Measurements from ENCODE around the gene FXYD3. TPM values are rescaled to one million over a fixed set of nuclear protein-coding genes. Genes with fewer than 3 reads are reported as not detected.

Gene FXYD3
- total RNA-seq, 1 experiment from 2014 or later = 36.7 TPM

DNA sequence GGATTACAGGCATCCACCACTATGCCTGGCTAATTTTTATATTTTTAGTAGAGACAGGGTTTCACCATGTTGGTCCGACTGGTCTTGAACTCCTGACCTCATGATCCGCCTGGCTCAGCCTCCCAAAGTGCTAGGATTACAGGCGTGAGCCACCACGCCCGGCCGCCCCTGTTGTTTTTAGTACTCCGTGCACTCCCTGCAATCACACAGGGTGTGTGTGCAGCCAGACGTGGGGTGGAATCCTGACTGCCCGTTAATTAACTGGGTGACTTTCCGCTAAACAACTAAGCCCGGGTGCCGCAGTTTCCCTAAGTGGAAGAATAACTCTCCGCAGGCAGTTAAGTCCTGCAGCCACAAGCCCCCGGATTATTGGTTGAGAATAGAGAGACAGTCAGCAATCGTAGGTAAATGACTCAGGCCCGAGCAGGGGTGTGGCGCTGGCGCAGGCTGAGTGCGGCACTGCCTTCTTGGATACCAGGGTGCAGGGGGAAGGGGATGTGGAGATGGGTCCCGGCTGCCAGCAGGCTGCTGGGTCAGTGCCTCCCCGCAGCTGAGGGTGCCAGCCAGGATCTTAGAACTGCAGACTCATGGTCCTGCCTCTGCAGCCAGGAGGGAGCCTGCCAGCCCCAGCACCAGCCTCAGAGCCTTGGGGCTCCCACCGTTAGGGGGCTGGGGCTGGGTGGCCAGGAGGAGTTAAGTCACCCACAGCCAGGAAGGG lies 6.1 kb upstream of the FXYD3 start:
- CTCF ChIA-PET = no interaction called here
- Histone ChIP-seq H3K36me3 (ENCODE audit: control insufficient read depth, insufficient read depth, low read length) (peaks cover 1% of the 10 kb centered on the region; the same call in 1 of the 2 replicates), H3K4me1 (peaks cover 4% of the 10 kb centered on the region; the same call in 1 of the 2 replicates), H3K4me3 (ENCODE audit: low read depth, low read length) (no peak overlapping the region), H3K27me3 (replicated peaks; ENCODE audit: control insufficient read depth, insufficient read depth, low read length) (no peaks in the 10 kb centered on the region), H3K9me3 (peaks cover 7% of the 10 kb centered on the region; the same call in 1 of the 2 replicates)
- Mint-ChIP-seq H3K27me3 (ENCODE audit: insufficient read depth, unreplicated experiment) (no peaks in the 10 kb centered on the region), H3K36me3 (ENCODE audit: insufficient read depth, unreplicated experiment) (no peaks in the 10 kb centered on the region), H3K4me3 (ENCODE audit: unreplicated experiment) (no peak overlapping the region), H3K4me1 (ENCODE audit: low read depth, unreplicated experiment) (no peaks in the 10 kb centered on the region), H3K9me3 (ENCODE audit: unreplicated experiment) (no peaks in the 10 kb centered on the region), H3K27ac (ENCODE audit: unreplicated experiment) (no peak overlapping the region)
- no peak for DNase-seq
- TF ChIP-seq CTCF (IDR thresholded peaks at IDR 0.05; ENCODE audit: insufficient read depth in 1 of 2, low read depth in 1 of 2, low read length in 1 of 2, severe bottlenecking in 1 of 2, unreplicated experiment in 1 of 2) = no peak
- intact Hi-C loops (cut with micrococcal nuclease; ENCODE audit: unreplicated experiment) = no loop called here
- POLR2A ChIA-PET = no interaction called here
- BruUV-seq (replicated peaks) = no TSS peak

- Mint-ChIP-seq H3K27ac (ENCODE audit: unreplicated experiment) (no peak overlapping the region), H3K36me3 (ENCODE audit: insufficient read depth, unreplicated experiment) (no peaks in the 10 kb centered on the region), H3K9me3 (ENCODE audit: unreplicated experiment) (no peaks in the 10 kb centered on the region), H3K4me1 (ENCODE audit: low read depth, unreplicated experiment) (peaks cover 6% of the 10 kb centered on the region), H3K4me3 (ENCODE audit: unreplicated experiment) (no peak overlapping the region), H3K27me3 (ENCODE audit: insufficient read depth, unreplicated experiment) (no peaks in the 10 kb centered on the region)
- ChIA-PET POLR2A (no interaction called here), CTCF (interaction anchor here (0.8 kb wide), 1 partner anchor 11 kb away, joined by 3 read pairs; no protein-coding TSS in a partner anchor)
- peaks cover 1% of the 10 kb centered on the region; the same call in 1 of the 2 replicates for H3K36me3 ChIP-seq (ENCODE audit: control insufficient read depth, insufficient read depth, low read length)
- H3K9me3 ChIP-seq = peaks cover 7% of the 10 kb centered on the region; the same call in 1 of the 2 replicates
- peaks cover 18% of the 10 kb centered on the region for H3K4me1 ChIP-seq
- intact Hi-C loops (cut with micrococcal nuclease; ENCODE audit: unreplicated experiment) = no loop called here
- H3K4me3 ChIP-seq (ENCODE audit: low read depth, low read length) = no peak overlapping the region
- no TSS peak for BruUV-seq (replicated peaks)
- no peak for DNase-seq
- no peaks in the 10 kb centered on the region for H3K27me3 ChIP-seq (replicated peaks; ENCODE audit: control insufficient read depth, insufficient read depth, low read length)
- no peak for TF ChIP-seq CTCF (IDR thresholded peaks at IDR 0.05; ENCODE audit: insufficient read depth in 1 of 2, low read depth in 1 of 2, low read length in 1 of 2, severe bottlenecking in 1 of 2, unreplicated experiment in 1 of 2)
Observed at GRCh38 chr19:35110974-35111373, 4.6 kb upstream of the FXYD3 start.

GRCh38 chr19:35112995-35113688 lies 2.5 kb upstream of the FXYD3 start:
- BruUV-seq (replicated peaks) = no TSS peak
- DNase-seq = no peak
- Histone ChIP-seq H3K27me3 (replicated peaks; ENCODE audit: control insufficient read depth, insufficient read depth, low read length) (no peaks in the 10 kb centered on the region), H3K4me3 (ENCODE audit: low read depth, low read length) (no peak overlapping the region), H3K9me3 (no peaks in the 10 kb centered on the region), H3K36me3 (ENCODE audit: control insufficient read depth, insufficient read depth, low read length) (peaks cover 2% of the 10 kb centered on the region; the same call in 1 of the 2 replicates), H3K4me1 (peaks cover 31% of the 10 kb centered on the region)
- Mint-ChIP-seq H3K36me3 (ENCODE audit: insufficient read depth, unreplicated experiment) (no peaks in the 10 kb centered on the region), H3K27ac (ENCODE audit: unreplicated experiment) (no peak overlapping the region), H3K4me1 (ENCODE audit: low read depth, unreplicated experiment) (peaks cover 25% of the 10 kb centered on the region), H3K9me3 (ENCODE audit: unreplicated experiment) (no peaks in the 10 kb centered on the region), H3K27me3 (ENCODE audit: insufficient read depth, unreplicated experiment) (no peaks in the 10 kb centered on the region), H3K4me3 (ENCODE audit: unreplicated experiment) (no peak overlapping the region)
- POLR2A ChIA-PET = no interaction called here
- CTCF ChIA-PET = no interaction called here
- TF ChIP-seq CTCF (IDR thresholded peaks at IDR 0.05; ENCODE audit: insufficient read depth in 1 of 2, low read depth in 1 of 2, low read length in 1 of 2, severe bottlenecking in 1 of 2, unreplicated experiment in 1 of 2) = no peak
- intact Hi-C loops (cut with micrococcal nuclease; ENCODE audit: unreplicated experiment) = no loop called here
